LNCaP clone FGC (cell line): ENCODE results near the gene BCL11B.

Experiments used
- DNase-seq: peaks from one replicate; pipeline ENCODE4 v3.0.0-alpha.2; 2011; ENCODE audit warnings: low read depth
- H3K4me3 ChIP-seq: 2 replicates; pipeline ENCODE4 v1.5.1; 2011; ENCODE audit warnings: mild to moderate bottlenecking, low read depth, low read length, control low read depth
- CTCF ChIP-seq: IDR thresholded peaks from 2 replicates; pipeline ENCODE4 v1.5.1; 2012; ENCODE audit warnings: mild to moderate bottlenecking; ENCODE audit not compliant: control insufficient read depth, insufficient read depth; ENCODE audit errors: extremely low read depth

Gene BCL11B

GRCh38 chr14:99192028-99192621 is 79.9 kb downstream of the BCL11B start:
- no peak for TF ChIP-seq CTCF
- DNase-seq = peak; percentile 75
- H3K4me3 ChIP-seq = peak overlapping the region; percentile 56

- peak overlapping the region; percentile 56 for H3K4me3 ChIP-seq
- no peak for DNase-seq
- no peak for TF ChIP-seq CTCF
Observed at GRCh38 chr14:99191395-99192027, 80.5 kb downstream of the BCL11B start.

- H3K4me3 ChIP-seq = no peak overlapping the region
- no peak for DNase-seq
- TF ChIP-seq CTCF = no peak
Observed at GRCh38 chr14:99190696-99191394, 81.2 kb downstream of the BCL11B start.

GRCh38 chr14:99189201-99189801 is 82.7 kb downstream of the BCL11B start:
- H3K4me3 ChIP-seq = no peak overlapping the region
- no peak for DNase-seq
- TF ChIP-seq CTCF = no peak

GRCh38 chr14:99188731-99189191 is 83.2 kb downstream of the BCL11B start:
- H3K4me3 ChIP-seq = no peak overlapping the region
- no peak for TF ChIP-seq CTCF
- DNase-seq = no peak

GRCh38 chr14:99187858-99188257 is 84.1 kb downstream of the BCL11B start:
- no peak overlapping the region for H3K4me3 ChIP-seq
- no peak for TF ChIP-seq CTCF

More at GRCh38 chr14:99187858-99188257, 84.1 kb downstream of the BCL11B start:
- DNase-seq = no peak
